SK-N-SH (cell line): ENCODE results near the gene DGCR8. TPM values are rescaled to one million over a fixed set of nuclear protein-coding genes. Genes with fewer than 3 reads are reported as not detected.

Source experiments
- CTCF ChIA-PET: fragments of 300-600, 350-600 bp; formaldehyde crosslinking; extraction: SDS; loops from one replicate; lab custom pipeline; 2021; lab: Yijun Ruan, JAX
- POLR2A ChIA-PET: fragments of 350-600 bp; sonication (Branson Sonifier 250); formaldehyde crosslinking; extraction: SDS; loops from one replicate; lab custom pipeline; 2020; ENCODE audit warnings: antibody characterized with exemption, inconsistent platforms; lab: Yijun Ruan, JAX
- DNase-seq: peaks from one replicate; pipeline ENCODE4 v3.0.0; 2012
- H2AFZ ChIP-seq: fragments of 200-600 bp; sonication (generic); 2 replicates; pipeline ENCODE4 v1.8.1; 2016; ENCODE audit warnings: antibody characterized with exemption, mild to moderate bottlenecking, low read depth
- H3F3A ChIP-seq: fragments of 200-600 bp; sonication (generic); replicated peaks from 2 replicates; pipeline ENCODE3; 2016; ENCODE audit warnings: antibody characterized with exemption, mild to moderate bottlenecking; ENCODE audit not compliant: insufficient read depth
- H3K27ac ChIP-seq, 2 experiments: fragments of 200-500 bp in 1 of 2; fragments of 200-600 bp in 1 of 2; sonication (Bioruptor generic) in 1 of 2; sonication (generic), shearing (Covaris generic) in 1 of 2; 2 replicates each; pipeline versions ENCODE4 v1.5.1 to v1.6.1; 2014 to 2016; ENCODE audit warnings: low read depth in 2 of 2, inconsistent platforms in 1 of 2, low read length in 1 of 2, mild to moderate bottlenecking in 1 of 2, mixed read lengths in 1 of 2
- H3K27me3 ChIP-seq: fragments of 200-600 bp; sonication (generic), shearing (Covaris generic); 2 replicates; pipeline ENCODE4 v1.6.1; 2016; ENCODE audit warnings: mixed run types; ENCODE audit not compliant: insufficient read depth
- H3K36me3 ChIP-seq, 2 experiments: fragments of 200-500 bp in 1 of 2; fragments of 200-600 bp in 1 of 2; sonication (Bioruptor generic) in 1 of 2; sonication (generic) in 1 of 2; replicated peaks in 1 of 2; 2 replicates each; pipeline versions ENCODE3 to v1.5.1; 2014 to 2016; ENCODE audit warnings: low read length in 1 of 2, mild to moderate bottlenecking in 1 of 2; ENCODE audit not compliant: insufficient read depth in 2 of 2, control insufficient read depth in 1 of 2
- H3K4me1 ChIP-seq, 2 experiments: fragments of 200-500 bp in 1 of 2; fragments of 200-600 bp in 1 of 2; sonication (Bioruptor generic) in 1 of 2; sonication (generic), shearing (Covaris generic) in 1 of 2; 2 replicates each; pipeline versions ENCODE4 v1.5.1 to v1.6.1; 2014 to 2016; ENCODE audit warnings: low read depth in 1 of 2, low read length in 1 of 2, mixed run types in 1 of 2; ENCODE audit not compliant: insufficient read depth in 2 of 2, control insufficient read depth in 1 of 2
- H3K4me2 ChIP-seq: fragments of 200-600 bp; sonication (generic), shearing (Covaris generic); 2 replicates; pipeline ENCODE4 v1.6.1; 2017; ENCODE audit warnings: mixed run types
- H3K4me3 ChIP-seq, 2 experiments: fragments of 200-500 bp in 1 of 2; fragments of 200-600 bp in 1 of 2; sonication (Bioruptor generic) in 1 of 2; sonication (generic), shearing (Covaris generic) in 1 of 2; 2 replicates each; pipeline versions ENCODE4 v1.5.1 to v1.8.1; 2014 to 2016; ENCODE audit warnings: low read depth in 2 of 2, inconsistent platforms in 1 of 2, low read length in 1 of 2, mild to moderate bottlenecking in 1 of 2, mixed read lengths in 1 of 2, moderate library complexity in 1 of 2
- H3K79me2 ChIP-seq: fragments of 200-600 bp; sonication (generic); 2 replicates; pipeline ENCODE4 v1.8.1; 2017; ENCODE audit warnings: mild to moderate bottlenecking; ENCODE audit not compliant: insufficient read depth
- H3K9ac ChIP-seq: fragments of 200-600 bp; sonication (generic); 2 replicates; pipeline ENCODE4 v1.6.1; 2017; ENCODE audit warnings: mixed run types
- H3K9me2 ChIP-seq: fragments of 200-600 bp; sonication (generic); 2 replicates; pipeline ENCODE4 v1.6.1; 2017; ENCODE audit warnings: mixed run types
- H3K9me3 ChIP-seq: fragments of 200-600 bp; sonication (generic); 2 replicates; pipeline ENCODE4 v1.6.1; 2017; ENCODE audit warnings: mixed run types, mild to moderate bottlenecking, moderate library complexity
- H4K20me1 ChIP-seq: fragments of 200-600 bp; sonication (generic); 2 replicates; pipeline ENCODE4 v1.6.1; 2017; ENCODE audit warnings: mild to moderate bottlenecking, mixed run types; ENCODE audit not compliant: insufficient read depth
- CHD2 ChIP-seq: fragments of 150-350 bp; IDR thresholded peaks from 2 replicates; pipeline ENCODE4 v1.6.1; 2018; ENCODE audit warnings: low read length; ENCODE audit not compliant: partially characterized antibody
- ELF1 ChIP-seq: IDR thresholded peaks from 2 replicates; pipeline ENCODE4 v1.4.0; 2012
- FOSL2 ChIP-seq: IDR thresholded peaks from 2 replicates; pipeline ENCODE4 v1.4.0; 2012; ENCODE audit warnings: low read depth, mild to moderate bottlenecking, moderate library complexity, borderline replicate concordance
- FOXJ3 ChIP-seq: sonication (generic); formaldehyde crosslinking; IDR thresholded peaks from 2 replicates; pipeline ENCODE4 v1.5.1; 2020; ENCODE audit warnings: mild to moderate bottlenecking, missing genetic modification reagents
- FOXM1 ChIP-seq: IDR thresholded peaks from 2 replicates; pipeline ENCODE4 v1.4.0; 2012; ENCODE audit warnings: low read depth, mild to moderate bottlenecking
- GABPA ChIP-seq: IDR thresholded peaks from 2 replicates; pipeline ENCODE4 v1.4.0; 2012; ENCODE audit warnings: low read depth, mild to moderate bottlenecking
- GATA2 ChIP-seq: sonication (generic); formaldehyde crosslinking; IDR thresholded peaks from 2 replicates; pipeline ENCODE4 v1.5.0; 2020; ENCODE audit warnings: mild to moderate bottlenecking, missing genetic modification reagents
- MEF2A ChIP-seq: IDR thresholded peaks from 2 replicates; pipeline ENCODE4 v1.4.0; 2012; ENCODE audit warnings: low read depth, borderline replicate concordance
- MXI1 ChIP-seq: IDR thresholded peaks from 2 replicates; pipeline ENCODE4 v1.6.1; 2012; ENCODE audit warnings: mild to moderate bottlenecking, low read depth, low read length, improper control_type of control experiment
- NRF1 ChIP-seq: IDR thresholded peaks from 2 replicates; pipeline ENCODE4 v1.6.1; 2012; ENCODE audit warnings: low read depth, mild to moderate bottlenecking, low read length
- POLR2AphosphoS5 ChIP-seq: IDR thresholded peaks from 2 replicates; pipeline ENCODE4 v1.6.1; 2012; ENCODE audit warnings: low read depth, low read length
- RFX5 ChIP-seq: IDR thresholded peaks from 2 replicates; pipeline ENCODE4 v1.6.1; 2012; ENCODE audit warnings: mild to moderate bottlenecking, improper control_type of control experiment, low read length
- RXRA ChIP-seq: IDR thresholded peaks from 2 replicates; pipeline ENCODE4 v1.4.0; 2012; ENCODE audit warnings: low read depth, mild to moderate bottlenecking, borderline replicate concordance
- SMC3 ChIP-seq: IDR thresholded peaks from 2 replicates; pipeline ENCODE4 v1.6.1; 2012; ENCODE audit warnings: low read depth, low read length, improper control_type of control experiment
- TAF1 ChIP-seq: IDR thresholded peaks from 2 replicates; pipeline ENCODE4 v1.6.1; 2012; ENCODE audit warnings: low read depth, mild to moderate bottlenecking, low read length, moderate library complexity, borderline replicate concordance
- TCF12 ChIP-seq: IDR thresholded peaks from 2 replicates; pipeline ENCODE4 v1.4.0; 2012
- TEAD4 ChIP-seq: IDR thresholded peaks from 2 replicates; pipeline ENCODE4 v1.4.0; 2012; ENCODE audit warnings: mild to moderate bottlenecking, borderline replicate concordance; ENCODE audit not compliant: insufficient read depth
- YY1 ChIP-seq: IDR thresholded peaks from 2 replicates; pipeline ENCODE4 v1.4.0; 2012; ENCODE audit warnings: low read depth, mild to moderate bottlenecking
- WGBS: methylation state at CpG from one replicate; pipeline ENCODE4 v1.1.6; 2017; ENCODE audit warnings: low lambda C conversion rate; 5-methylcytosine and 5-hydroxymethylcytosine counted together
- polyA plus RNA-seq, 3 experiments: library from polyadenylated mRNA; depleted of rRNA; stranded (reverse); fragments of >200 nt; gene quantifications; 2 replicates each; pipeline ENCODE4 v1.2.3, GENCODE V29; 2012
- TF ChIP-seq, protein P1 (sequence below): IDR thresholded peaks from 2 replicates; pipeline ENCODE4 v1.4.0; 2012; ENCODE audit warnings: low read depth, borderline replicate concordance
- TF ChIP-seq, protein P2 (sequence below): IDR thresholded peaks from 2 replicates; pipeline ENCODE4; 2012
- TF ChIP-seq, protein P3 (sequence below): IDR thresholded peaks from 2 replicates; pipeline ENCODE4 v1.4.0; 2012; ENCODE audit warnings: low read depth
- TF ChIP-seq, protein P4 (sequence below): fragments of 150-350 bp; IDR thresholded peaks from 2 replicates; pipeline ENCODE4 v1.6.1; 2017; ENCODE audit warnings: antibody characterized with exemption, low read length, low read depth, borderline replicate concordance
- TF ChIP-seq, protein P5 (sequence below): IDR thresholded peaks from 2 replicates; pipeline ENCODE4 v1.6.1; 2012; ENCODE audit warnings: mild to moderate bottlenecking, low read depth, low read length, moderate library complexity

The DGCR8 gene
- 23.9 and 26.5 TPM in 2 replicates for polyA plus RNA-seq (2012; rRNA removed)
- 15.0 and 15.8 TPM in 2 replicates for polyA plus RNA-seq (2012; cell fraction: cytosol; rRNA removed)
- 107 and 117 TPM in 2 replicates for polyA plus RNA-seq (2012; cell fraction: nucleus; rRNA removed)

DNA sequence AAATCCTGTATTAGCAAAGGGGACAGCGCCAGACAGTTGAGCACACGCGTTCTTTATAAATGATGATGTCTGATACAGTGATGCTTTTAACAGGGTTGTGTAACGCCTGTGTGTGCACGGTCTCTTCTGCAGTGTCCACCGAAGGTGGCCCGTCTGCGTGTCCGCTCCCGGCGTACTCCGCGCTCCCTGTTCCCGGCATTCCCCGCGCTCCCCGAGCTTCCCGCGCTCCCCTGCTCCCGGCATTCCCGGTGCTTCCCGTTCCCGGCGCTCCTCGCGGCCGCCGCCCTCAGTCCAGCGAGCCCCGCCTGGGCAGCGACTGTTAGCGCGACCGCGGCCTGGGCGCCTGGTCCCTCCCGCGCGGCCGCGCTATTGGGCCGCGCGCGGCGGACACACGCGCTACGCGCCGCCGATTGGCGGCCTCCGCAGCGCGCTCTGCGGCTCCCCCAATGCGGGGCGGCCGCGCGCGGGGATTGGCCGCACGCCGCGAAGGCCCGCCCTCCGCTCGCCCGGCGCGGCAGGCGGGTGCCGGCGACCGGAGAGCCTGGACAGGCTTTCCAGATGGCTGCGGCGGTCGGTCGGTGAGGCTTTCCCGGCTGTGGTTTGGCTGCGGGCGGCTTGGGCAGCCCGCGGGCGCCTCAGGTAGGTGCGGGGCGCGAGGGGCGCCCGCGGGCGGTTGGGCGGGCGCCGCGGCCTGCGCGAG, at the start of gene DGCR8:
TSS of gene DGCR8 (plus strand) at position 497 of the 700 bp plus-strand sequence. CDS start 5,723 bp downstream, outside the sequence.
- H2AFZ ChIP-seq, result peak within 1 kb of the TSS; percentile 95
- H3K4me3 ChIP-seq, result peak within 1 kb of the TSS; percentile 68 to 83
- peak; percentile 97 for DNase-seq
- POLR2A ChIA-PET, result interaction anchor here (0.6 to 1.2 kb wide), 3 partner anchors 12 to 102 kb away, joined by 3 to 4 read pairs (median 3); partner anchors contain the start of gene RANBP1
- peaks cover 9% of the 10 kb centered on the region for H3F3A ChIP-seq
- peaks cover 46% of the 10 kb centered on the region for H3K79me2 ChIP-seq
- peaks cover 7 to 23% of the 10 kb centered on the region in 2 experiments; a peak in 1 of 4 replicates for H3K4me1 ChIP-seq
- H3K36me3 ChIP-seq, result peaks cover 0 to 8% of the 10 kb centered on the region in 2 experiments
- peak within 1 kb of the TSS; percentile 79 to 81 for H3K27ac ChIP-seq
- no peaks in the 10 kb centered on the region for H3K9me3 ChIP-seq
- H3K9me2 ChIP-seq, result no peaks in the 10 kb centered on the region
- peak within 1 kb of the TSS; percentile 86 for H3K4me2 ChIP-seq
- H3K27me3 ChIP-seq, result no peaks in the 10 kb centered on the region
- H3K9ac ChIP-seq, result peak within 1 kb of the TSS; percentile 98
- CTCF ChIA-PET, result no interaction called here
- H4K20me1 ChIP-seq, result peaks cover 32% of the 10 kb centered on the region
- WGBS, result 5% methylated on average over 11 of the region's 100 CpGs
- TF ChIP-seq FOXJ3 (CRISPR knock-in tag) (no peak), TEAD4 (peak; percentile 43; the same call in 1 of the 2 replicates), MEF2A (no peak), TCF12 (no peak; the same call in 1 of the 2 replicates), GATA2 (CRISPR knock-in tag) (no peak), POLR2AphosphoS5 (peak; percentile 94), NRF1 (peak; percentile 25; the same call in 1 of the 2 replicates), MXI1 (peak; percentile 78), CHD2 (peak; percentile 93), YY1 (peak; percentile 81), RXRA (no peak), RFX5 (no peak; the same call in 1 of the 2 replicates), FOXM1 (no peak), FOSL2 (no peak), GABPA (peak; percentile 64), TAF1 (peak; percentile 91), SMC3 (no peak), ELF1 (peak; percentile 68)
- TF ChIP-seq, protein P1, sequence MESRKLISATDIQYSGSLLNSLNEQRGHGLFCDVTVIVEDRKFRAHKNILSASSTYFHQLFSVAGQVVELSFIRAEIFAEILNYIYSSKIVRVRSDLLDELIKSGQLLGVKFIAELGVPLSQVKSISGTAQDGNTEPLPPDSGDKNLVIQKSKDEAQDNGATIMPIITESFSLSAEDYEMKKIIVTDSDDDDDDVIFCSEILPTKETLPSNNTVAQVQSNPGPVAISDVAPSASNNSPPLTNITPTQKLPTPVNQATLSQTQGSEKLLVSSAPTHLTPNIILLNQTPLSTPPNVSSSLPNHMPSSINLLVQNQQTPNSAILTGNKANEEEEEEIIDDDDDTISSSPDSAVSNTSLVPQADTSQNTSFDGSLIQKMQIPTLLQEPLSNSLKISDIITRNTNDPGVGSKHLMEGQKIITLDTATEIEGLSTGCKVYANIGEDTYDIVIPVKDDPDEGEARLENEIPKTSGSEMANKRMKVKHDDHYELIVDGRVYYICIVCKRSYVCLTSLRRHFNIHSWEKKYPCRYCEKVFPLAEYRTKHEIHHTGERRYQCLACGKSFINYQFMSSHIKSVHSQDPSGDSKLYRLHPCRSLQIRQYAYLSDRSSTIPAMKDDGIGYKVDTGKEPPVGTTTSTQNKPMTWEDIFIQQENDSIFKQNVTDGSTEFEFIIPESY, result peak; percentile 85; the same call in 1 of the 2 replicates
- TF ChIP-seq, protein P2, sequence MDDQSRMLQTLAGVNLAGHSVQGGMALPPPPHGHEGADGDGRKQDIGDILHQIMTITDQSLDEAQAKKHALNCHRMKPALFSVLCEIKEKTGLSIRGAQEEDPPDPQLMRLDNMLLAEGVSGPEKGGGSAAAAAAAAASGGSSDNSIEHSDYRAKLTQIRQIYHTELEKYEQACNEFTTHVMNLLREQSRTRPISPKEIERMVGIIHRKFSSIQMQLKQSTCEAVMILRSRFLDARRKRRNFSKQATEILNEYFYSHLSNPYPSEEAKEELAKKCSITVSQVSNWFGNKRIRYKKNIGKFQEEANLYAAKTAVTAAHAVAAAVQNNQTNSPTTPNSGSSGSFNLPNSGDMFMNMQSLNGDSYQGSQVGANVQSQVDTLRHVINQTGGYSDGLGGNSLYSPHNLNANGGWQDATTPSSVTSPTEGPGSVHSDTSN, result peak; percentile 84
- TF ChIP-seq, protein P3, sequence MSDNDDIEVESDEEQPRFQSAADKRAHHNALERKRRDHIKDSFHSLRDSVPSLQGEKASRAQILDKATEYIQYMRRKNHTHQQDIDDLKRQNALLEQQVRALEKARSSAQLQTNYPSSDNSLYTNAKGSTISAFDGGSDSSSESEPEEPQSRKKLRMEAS, result peak; percentile 92
- TF ChIP-seq, protein P4, sequence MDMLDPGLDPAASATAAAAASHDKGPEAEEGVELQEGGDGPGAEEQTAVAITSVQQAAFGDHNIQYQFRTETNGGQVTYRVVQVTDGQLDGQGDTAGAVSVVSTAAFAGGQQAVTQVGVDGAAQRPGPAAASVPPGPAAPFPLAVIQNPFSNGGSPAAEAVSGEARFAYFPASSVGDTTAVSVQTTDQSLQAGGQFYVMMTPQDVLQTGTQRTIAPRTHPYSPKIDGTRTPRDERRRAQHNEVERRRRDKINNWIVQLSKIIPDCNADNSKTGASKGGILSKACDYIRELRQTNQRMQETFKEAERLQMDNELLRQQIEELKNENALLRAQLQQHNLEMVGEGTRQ, result no peak
- TF ChIP-seq, protein P5, sequence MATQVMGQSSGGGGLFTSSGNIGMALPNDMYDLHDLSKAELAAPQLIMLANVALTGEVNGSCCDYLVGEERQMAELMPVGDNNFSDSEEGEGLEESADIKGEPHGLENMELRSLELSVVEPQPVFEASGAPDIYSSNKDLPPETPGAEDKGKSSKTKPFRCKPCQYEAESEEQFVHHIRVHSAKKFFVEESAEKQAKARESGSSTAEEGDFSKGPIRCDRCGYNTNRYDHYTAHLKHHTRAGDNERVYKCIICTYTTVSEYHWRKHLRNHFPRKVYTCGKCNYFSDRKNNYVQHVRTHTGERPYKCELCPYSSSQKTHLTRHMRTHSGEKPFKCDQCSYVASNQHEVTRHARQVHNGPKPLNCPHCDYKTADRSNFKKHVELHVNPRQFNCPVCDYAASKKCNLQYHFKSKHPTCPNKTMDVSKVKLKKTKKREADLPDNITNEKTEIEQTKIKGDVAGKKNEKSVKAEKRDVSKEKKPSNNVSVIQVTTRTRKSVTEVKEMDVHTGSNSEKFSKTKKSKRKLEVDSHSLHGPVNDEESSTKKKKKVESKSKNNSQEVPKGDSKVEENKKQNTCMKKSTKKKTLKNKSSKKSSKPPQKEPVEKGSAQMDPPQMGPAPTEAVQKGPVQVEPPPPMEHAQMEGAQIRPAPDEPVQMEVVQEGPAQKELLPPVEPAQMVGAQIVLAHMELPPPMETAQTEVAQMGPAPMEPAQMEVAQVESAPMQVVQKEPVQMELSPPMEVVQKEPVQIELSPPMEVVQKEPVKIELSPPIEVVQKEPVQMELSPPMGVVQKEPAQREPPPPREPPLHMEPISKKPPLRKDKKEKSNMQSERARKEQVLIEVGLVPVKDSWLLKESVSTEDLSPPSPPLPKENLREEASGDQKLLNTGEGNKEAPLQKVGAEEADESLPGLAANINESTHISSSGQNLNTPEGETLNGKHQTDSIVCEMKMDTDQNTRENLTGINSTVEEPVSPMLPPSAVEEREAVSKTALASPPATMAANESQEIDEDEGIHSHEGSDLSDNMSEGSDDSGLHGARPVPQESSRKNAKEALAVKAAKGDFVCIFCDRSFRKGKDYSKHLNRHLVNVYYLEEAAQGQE, result peak; percentile 56; the same call in 1 of the 2 replicates
